ENCODE results near the gene NR4A3.

Gene NR4A3

DNA sequence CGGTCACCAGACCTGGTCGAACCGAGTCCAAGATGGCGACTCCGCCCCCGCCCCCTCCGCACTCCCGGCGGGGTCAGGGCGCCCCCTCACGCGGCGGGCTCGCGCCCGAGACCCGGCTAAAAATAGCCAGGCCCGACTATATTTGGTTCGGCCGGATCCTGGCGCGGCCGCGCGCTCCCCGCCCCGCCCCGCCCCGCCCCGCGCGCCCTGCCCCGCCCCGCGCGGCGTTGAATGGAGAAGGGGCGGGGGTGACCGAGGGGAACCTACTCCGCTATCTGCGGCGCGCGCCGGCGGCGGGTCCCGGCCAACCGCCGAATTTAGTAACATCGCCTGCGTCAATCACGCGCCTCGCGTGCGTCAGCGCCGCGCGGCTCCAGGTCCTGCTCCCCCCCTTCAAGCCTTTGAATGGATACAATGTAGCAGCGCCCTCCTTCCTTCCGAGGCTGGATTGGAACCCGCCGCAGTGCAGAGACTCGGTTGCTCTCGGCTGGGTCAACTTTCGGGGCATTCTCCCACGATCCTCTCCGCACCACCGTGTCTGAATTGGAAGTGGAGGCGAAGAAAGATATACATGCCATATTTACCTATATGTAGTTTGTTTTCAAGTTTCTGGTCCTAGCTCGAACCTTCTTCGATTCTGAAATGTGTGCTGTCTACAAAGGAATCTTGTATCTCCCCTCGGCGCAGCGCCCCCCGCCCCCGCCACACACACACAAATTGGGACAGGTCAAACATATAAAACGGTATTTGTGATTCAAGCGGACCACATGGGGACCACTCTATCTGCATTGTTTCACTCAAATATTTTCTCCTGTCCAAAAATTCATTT is 1.6 kb upstream of the NR4A3 start:
- peak overlapping the region; percentile 98 to 99 for H3K27ac Mint-ChIP-seq
- ATAC-seq (replicated peaks) (peak; percentile 47), DNase-seq (peak; percentile 90 to 94 (median 92))
- peaks cover 10 to 31% of the 10 kb centered on the region in 2 donors for H3K27me3 Mint-ChIP-seq
- H3K4me3 Mint-ChIP-seq: peak overlapping the region; percentile 94 to 98
- H3K36me3 Mint-ChIP-seq (ENCODE audit: insufficient read depth): peaks cover 62% of the 10 kb centered on the region
- H3K4me1 Mint-ChIP-seq (ENCODE audit: low read depth in 2 of 2): peaks cover 47 to 51% of the 10 kb centered on the region in 2 donors
- no peaks in the 10 kb centered on the region for H3K9me3 Mint-ChIP-seq

- Mint-ChIP-seq H3K27me3 (peaks cover 10 to 39% of the 10 kb centered on the region in 2 donors), H3K4me3 (peak overlapping the region; percentile 94 to 98), H3K9me3 (no peaks in the 10 kb centered on the region), H3K4me1 (ENCODE audit: low read depth in 2 of 2) (peaks cover 51 to 56% of the 10 kb centered on the region in 2 donors), H3K36me3 (ENCODE audit: insufficient read depth) (peaks cover 70% of the 10 kb centered on the region), H3K27ac (peak overlapping the region; percentile 98 to 99)
- ATAC-seq (replicated peaks): no peak
- peak; percentile 44 to 63 (median 47) for DNase-seq
Observed at GRCh38 chr9:99820685-99821395, 845 bp upstream of the NR4A3 start.

- ATAC-seq (replicated peaks): no peak
- Mint-ChIP-seq H3K27me3 (peaks cover 10 to 39% of the 10 kb centered on the region in 2 donors), H3K9me3 (no peaks in the 10 kb centered on the region), H3K4me3 (peak overlapping the region; percentile 94 to 98), H3K27ac (peak overlapping the region; percentile 98 to 99), H3K4me1 (ENCODE audit: low read depth in 2 of 2) (peaks cover 53 to 56% of the 10 kb centered on the region in 2 donors), H3K36me3 (ENCODE audit: insufficient read depth) (peaks cover 75% of the 10 kb centered on the region)
- peak; percentile 55 to 65 (median 58) for DNase-seq
Observed at GRCh38 chr9:99822109-99822805, 572 bp downstream of the NR4A3 start.

- peaks cover 10 to 39% of the 10 kb centered on the region in 2 donors for H3K27me3 Mint-ChIP-seq
Observed at GRCh38 chr9:99822806-99823591, 1.3 kb downstream of the NR4A3 start.

GRCh38 chr9:99823681-99824377 is 2.1 kb downstream of the NR4A3 start:
- Mint-ChIP-seq H3K4me1 (ENCODE audit: low read depth in 2 of 2) (peaks cover 48 to 50% of the 10 kb centered on the region in 2 donors), H3K4me3 (peak overlapping the region; percentile 94 to 98), H3K36me3 (ENCODE audit: insufficient read depth) (peaks cover 79% of the 10 kb centered on the region), H3K27ac (peak overlapping the region; percentile 98 to 99), H3K27me3 (peaks cover 10 to 40% of the 10 kb centered on the region in 2 donors), H3K9me3 (no peaks in the 10 kb centered on the region)
- ATAC-seq (replicated peaks) (peak; percentile 2), DNase-seq (peak; percentile 52 to 58 (median 52))

More at GRCh38 chr9:99822806-99823591, 1.3 kb downstream of the NR4A3 start:
- Mint-ChIP-seq H3K36me3 (ENCODE audit: insufficient read depth) (peaks cover 77% of the 10 kb centered on the region), H3K4me1 (ENCODE audit: low read depth in 2 of 2) (peaks cover 53 to 56% of the 10 kb centered on the region in 2 donors), H3K9me3 (no peaks in the 10 kb centered on the region), H3K27ac (peak overlapping the region; percentile 98 to 99), H3K4me3 (peak overlapping the region; percentile 94 to 98)
- no peak for ATAC-seq (replicated peaks)
- DNase-seq: peak in 1 of 3 experiments; percentile 20

DNA sequence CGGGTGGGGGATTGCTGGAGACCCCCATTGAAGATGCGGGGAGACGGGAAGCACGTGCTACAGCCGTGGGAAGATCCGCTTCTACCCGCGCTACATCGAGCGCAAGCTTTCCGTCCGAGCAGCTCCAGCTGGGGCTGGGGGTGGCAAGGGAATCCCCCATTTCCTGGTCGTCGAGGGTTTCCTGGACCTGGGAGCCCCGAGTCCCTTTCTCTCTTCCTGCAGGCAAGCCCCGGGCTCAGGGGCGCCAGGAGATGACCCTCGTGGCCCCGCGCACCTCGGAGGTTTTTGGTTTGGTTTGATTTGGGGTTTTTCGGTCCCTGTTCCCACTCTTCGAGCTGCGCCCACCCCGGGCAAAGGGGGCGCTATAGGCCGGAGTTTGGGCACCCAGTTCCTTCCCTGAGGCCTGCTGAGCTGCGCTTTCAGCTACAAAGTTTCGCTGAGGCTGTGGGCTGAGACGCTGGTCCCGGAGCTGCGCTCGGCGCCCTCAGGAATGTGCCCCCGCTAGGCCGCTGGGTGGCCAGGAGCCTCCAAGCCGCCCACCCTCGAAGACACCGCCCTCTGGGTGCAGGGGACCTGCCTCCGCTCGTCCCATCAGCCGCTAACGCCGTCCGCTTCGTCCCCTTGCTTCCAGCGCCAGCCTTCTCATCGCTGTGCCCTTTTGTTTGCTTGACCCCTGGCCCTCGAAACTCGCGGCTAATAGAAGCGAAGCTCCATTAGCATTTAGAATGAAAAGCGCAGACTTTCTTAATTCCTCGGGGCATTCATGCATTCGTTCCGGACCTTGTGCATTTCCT is 2.9 kb downstream of the NR4A3 start:
- ATAC-seq (replicated peaks): peak; percentile 4

GRCh38 chr9:99825172-99826046 is 3.7 kb downstream of the NR4A3 start:
- Mint-ChIP-seq H3K27ac (peak overlapping the region; percentile 13 to 98), H3K4me1 (ENCODE audit: low read depth in 2 of 2) (peaks cover 42 to 44% of the 10 kb centered on the region in 2 donors), H3K9me3 (no peaks in the 10 kb centered on the region), H3K27me3 (peaks cover 10 to 52% of the 10 kb centered on the region in 2 donors), H3K4me3 (peak overlapping the region; percentile 94 to 98), H3K36me3 (ENCODE audit: insufficient read depth) (peaks cover 80% of the 10 kb centered on the region)
- ATAC-seq (replicated peaks) (no peak), DNase-seq (no peak)

More for the DNA sequence above, 2.9 kb downstream of the NR4A3 start:
- H3K4me1 Mint-ChIP-seq (ENCODE audit: low read depth in 2 of 2): peaks cover 46 to 49% of the 10 kb centered on the region in 2 donors
- H3K9me3 Mint-ChIP-seq: no peaks in the 10 kb centered on the region
- H3K27ac Mint-ChIP-seq: peak overlapping the region; percentile 98 to 99
- peaks cover 10 to 48% of the 10 kb centered on the region in 2 donors for H3K27me3 Mint-ChIP-seq
- peaks cover 81% of the 10 kb centered on the region for H3K36me3 Mint-ChIP-seq (ENCODE audit: insufficient read depth)
- peak overlapping the region; percentile 94 to 98 for H3K4me3 Mint-ChIP-seq
- DNase-seq: peak; percentile 73 to 75 (median 74)

GRCh38 chr9:99826579-99826978 is 4.9 kb downstream of the NR4A3 start:
- no peaks in the 10 kb centered on the region for H3K9me3 Mint-ChIP-seq
- no peak overlapping the region for H3K4me3 Mint-ChIP-seq
- peaks cover 10 to 52% of the 10 kb centered on the region in 2 donors for H3K27me3 Mint-ChIP-seq
- ATAC-seq (replicated peaks) (no peak), DNase-seq (no peak)
- peaks cover 68% of the 10 kb centered on the region for H3K36me3 Mint-ChIP-seq (ENCODE audit: insufficient read depth)
- H3K27ac Mint-ChIP-seq: no peak overlapping the region
- peaks cover 35 to 39% of the 10 kb centered on the region in 2 donors for H3K4me1 Mint-ChIP-seq (ENCODE audit: low read depth in 2 of 2)

DNA sequence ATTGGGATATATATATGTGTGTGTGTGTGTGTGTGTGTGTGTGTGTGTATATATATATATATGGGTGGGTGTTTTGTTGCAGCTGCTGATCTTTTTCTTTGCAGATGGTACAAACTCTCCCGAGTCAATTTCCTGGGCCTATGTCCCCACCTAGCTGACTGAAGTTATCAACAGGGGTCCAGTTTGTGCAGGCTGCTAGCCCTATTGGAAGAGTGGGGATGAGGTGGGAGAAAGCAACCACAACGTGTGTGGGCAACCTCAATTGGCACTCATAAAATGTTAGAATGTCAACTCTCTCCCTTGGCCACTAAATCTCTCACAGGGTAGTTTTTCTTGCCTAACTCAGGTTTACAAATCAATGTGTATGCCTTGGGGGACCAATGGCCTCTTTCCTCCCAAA is 5.6 kb downstream of the NR4A3 start:
- Mint-ChIP-seq H3K27me3 (peaks cover 10 to 49% of the 10 kb centered on the region in 2 donors), H3K27ac (peak overlapping the region in 1 of 2 donors; percentile 49), H3K36me3 (ENCODE audit: insufficient read depth) (peaks cover 62% of the 10 kb centered on the region), H3K4me3 (no peak overlapping the region), H3K4me1 (ENCODE audit: low read depth in 2 of 2) (peaks cover 30 to 32% of the 10 kb centered on the region in 2 donors), H3K9me3 (no peaks in the 10 kb centered on the region)
- ATAC-seq (replicated peaks) (no peak), DNase-seq (no peak)

GRCh38 chr9:99828054-99828416 is 6.3 kb downstream of the NR4A3 start:
- Mint-ChIP-seq H3K36me3 (ENCODE audit: insufficient read depth) (peaks cover 54% of the 10 kb centered on the region), H3K4me1 (ENCODE audit: low read depth in 2 of 2) (peaks cover 22 to 24% of the 10 kb centered on the region in 2 donors), H3K4me3 (peak overlapping the region in 1 of 2 donors; percentile 27), H3K27ac (peak overlapping the region in 1 of 2 donors; percentile 49), H3K27me3 (peaks cover 3 to 41% of the 10 kb centered on the region in 2 donors), H3K9me3 (no peaks in the 10 kb centered on the region)
- DNase-seq (no peak), ATAC-seq (replicated peaks) (no peak)

Data from effector memory CD8-positive, alpha-beta T cell (primary cell).